C4-2B (cell line): Measurements from ENCODE around the gene ARHGAP26.
A peak's percentile ranks its signal among the peaks of the same experiment; 100 is the strongest.
"Not testable (repeated sequence)": the region's sequence is repeated elsewhere in the genome, so short reads cannot be mapped to it uniquely, and the experiment has no call there.

Experiments used
- H3K27ac ChIP-seq: fragments of 450-650 bp; 2 replicates; pipeline ENCODE4 v1.5.1; 2017
- CTCF ChIP-seq: fragments of 450-650 bp; conservative IDR thresholded peaks from 2 replicates; pipeline ENCODE4 v1.5.1; 2017; ENCODE audit warnings: mild to moderate bottlenecking
- ZFX ChIP-seq: fragments of 450-650 bp; IDR thresholded peaks from 2 replicates; pipeline ENCODE4 v1.6.1; 2017

The ARHGAP26 gene

DNA sequence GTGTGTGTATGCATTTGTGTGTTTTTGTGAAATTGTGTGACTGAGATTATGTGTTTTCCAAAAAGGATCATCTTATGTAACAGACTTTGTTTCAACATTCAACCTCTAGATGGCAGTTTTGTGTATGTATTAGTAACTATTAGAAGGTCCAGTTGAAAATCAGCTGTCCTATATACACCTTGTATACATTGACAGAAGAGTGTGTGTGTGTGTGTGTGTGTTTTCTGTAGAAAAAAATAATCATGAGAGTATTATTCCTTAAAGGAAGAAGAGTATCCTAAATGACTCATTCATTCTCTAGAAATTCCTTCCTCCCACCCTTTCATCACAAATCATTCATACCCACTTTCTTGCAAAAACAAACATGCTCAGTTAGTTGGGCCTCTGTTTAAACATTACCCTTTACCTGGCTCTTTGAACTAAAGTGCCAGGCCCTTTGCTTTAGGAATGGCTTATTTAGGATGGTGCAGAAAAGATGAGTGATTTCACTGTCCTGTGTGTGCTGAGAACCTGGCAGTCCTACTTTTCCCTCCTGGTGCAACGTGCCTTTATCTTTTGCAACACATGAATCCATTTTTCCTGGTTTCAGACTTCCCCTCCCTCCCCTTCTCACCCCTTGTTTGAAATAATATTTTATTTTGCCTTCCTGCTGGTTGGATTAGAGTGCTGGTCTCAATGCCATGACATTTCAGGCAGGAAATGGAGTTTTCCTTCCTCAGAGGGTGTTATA is 152.2 kb downstream of the ARHGAP26 start:
- H3K27ac ChIP-seq, result no peak overlapping the region

DNA sequence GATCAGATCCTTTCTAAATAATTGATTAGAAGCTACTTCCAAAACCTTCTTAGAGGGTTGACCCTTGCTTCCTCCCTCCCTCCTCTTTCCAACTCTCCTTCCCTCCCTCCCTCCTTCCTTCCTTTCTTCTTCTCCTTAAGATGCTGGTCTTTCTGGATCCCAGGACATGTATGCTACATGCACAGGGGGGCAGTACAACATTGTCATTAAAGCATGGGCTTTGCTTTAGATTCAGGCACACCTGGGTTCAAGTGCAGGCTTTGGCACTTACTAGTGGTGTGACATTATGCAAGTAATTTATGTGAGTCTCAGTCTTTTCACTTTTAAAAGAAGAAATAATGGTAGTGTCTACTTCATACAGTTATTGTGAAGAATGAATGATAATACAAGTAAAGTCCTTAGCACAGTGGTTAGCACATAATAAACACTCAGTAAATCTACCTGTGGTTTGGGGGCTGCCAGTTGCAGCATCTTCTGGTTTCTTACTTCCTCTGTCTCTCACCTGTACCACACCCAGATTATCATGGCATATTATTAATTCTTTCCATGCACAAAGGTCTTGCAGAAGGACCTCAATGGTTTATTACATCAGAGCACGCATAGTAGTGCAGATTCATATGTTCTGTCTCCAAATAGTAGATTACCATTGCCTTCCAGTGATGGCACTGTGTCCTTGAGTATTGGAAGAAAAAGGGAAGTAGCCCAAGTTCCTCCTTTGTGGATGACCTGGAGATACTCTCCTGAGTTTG is 154.1 kb downstream of the ARHGAP26 start:
- peak; percentile 14; the same call in 1 of the 2 replicates for TF ChIP-seq CTCF
- TF ChIP-seq ZFX, result no peak
- H3K27ac ChIP-seq, result no peak overlapping the region

More for the DNA sequence above, 152.2 kb downstream of the ARHGAP26 start:
- TF ChIP-seq ZFX, result no peak
- TF ChIP-seq CTCF, result peak; percentile 70

DNA sequence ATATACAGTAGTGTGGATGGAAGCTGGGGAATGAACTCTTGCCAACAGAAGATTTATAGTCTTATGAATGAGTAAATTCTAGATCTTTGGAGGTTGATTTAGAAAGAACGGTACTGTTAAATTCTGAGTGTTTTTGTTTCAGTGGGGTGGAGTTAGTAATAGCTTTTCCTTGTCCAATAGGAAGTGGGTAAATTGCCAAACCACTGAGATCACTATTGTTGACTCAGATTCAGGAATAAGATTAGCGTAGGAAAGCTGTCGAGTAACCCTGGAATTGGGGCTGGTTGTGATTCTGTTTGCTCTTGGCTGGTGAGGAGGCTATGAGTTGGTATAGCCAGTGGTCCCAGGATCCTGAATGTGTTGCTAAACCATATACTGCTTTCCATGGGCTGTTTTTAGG is 155.6 kb downstream of the ARHGAP26 start:
- no peak overlapping the region; the same call in 1 of the 2 replicates for H3K27ac ChIP-seq
- TF ChIP-seq ZFX (no peak), CTCF (no peak)

DNA sequence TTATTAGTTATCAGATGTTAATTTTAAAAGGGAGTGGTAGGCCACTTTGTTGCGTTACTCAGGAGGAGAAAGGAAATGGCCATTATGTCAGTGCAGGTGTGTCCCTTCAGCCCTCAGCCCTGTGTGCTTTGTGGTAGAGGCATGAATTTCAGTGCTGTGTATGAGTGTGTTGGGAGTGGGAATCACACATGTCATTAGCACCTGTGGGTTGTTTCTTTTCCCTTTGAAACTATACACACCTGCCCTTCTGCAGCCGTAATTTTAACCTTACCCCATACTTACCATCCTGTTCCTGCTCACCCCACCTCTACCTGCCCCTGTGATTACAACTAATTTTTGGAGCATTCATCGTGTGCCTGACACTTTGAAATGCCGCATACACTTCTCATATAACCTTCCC is 156.4 kb downstream of the ARHGAP26 start:
- TF ChIP-seq ZFX, result no peak
- TF ChIP-seq CTCF, result no peak
- no peak overlapping the region for H3K27ac ChIP-seq

DNA sequence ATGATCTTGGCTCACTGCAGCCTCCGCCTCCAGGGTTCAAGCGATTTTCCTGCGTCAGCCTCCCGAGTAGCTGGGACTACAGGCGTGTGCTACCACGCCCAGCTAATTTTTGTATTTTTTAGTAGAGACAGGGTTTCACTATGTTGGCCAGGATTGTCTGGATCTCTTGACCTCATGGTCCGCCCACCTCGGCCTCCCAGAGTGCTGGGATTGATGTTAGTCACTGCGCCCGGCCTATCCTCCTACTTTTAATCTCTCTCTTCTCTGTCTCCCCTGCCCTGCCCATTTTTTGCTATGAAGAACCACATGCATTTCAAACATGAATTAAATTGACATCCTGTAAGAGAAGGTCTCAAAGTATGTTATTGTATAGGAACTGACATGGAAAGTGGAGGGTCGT is 158.8 kb downstream of the ARHGAP26 start:
- not testable (repeated sequence) for H3K27ac ChIP-seq

GRCh38 chr5:142929587-142929986 is 159.4 kb downstream of the ARHGAP26 start:
- TF ChIP-seq ZFX (no peak), CTCF (no peak)
- H3K27ac ChIP-seq, result no peak overlapping the region

DNA sequence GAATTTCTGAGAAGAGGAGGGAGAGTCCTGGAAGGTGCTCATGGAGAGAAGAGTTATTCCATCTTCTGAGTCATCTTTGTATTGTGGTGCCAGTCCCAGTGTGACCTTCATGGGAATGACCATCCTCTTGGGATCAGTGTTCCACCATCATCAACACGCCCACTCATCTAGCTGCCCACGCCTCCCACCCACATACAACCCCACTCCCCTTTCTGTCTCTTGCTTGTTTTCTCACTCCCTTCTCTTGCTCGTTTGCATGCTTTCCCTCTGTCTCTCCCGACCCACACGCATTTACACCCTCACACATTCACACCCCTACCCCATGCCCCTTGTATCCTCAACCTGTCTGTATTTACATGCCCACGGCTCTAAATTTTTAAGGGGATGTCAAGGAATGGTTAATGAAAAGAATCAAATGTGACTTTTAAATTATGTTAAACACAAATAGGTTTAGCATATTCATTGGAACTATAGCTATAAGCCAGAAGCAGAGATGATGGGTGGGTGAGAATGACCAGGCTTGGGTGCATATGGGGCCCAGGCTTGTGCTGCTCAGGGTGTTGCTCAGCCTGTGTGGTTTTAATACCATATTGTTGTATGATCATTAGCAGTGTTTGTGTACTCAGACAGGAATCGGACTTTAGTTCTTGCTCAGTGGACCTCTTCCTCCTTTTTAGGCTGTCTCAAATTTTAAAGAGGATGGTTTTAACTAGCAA is 160.4 kb downstream of the ARHGAP26 start:
- no peak overlapping the region for H3K27ac ChIP-seq
- TF ChIP-seq CTCF (no peak), ZFX (no peak)
